ENCODE data around the gene IQCC.
A peak's percentile ranks its signal among the peaks of the same experiment; 100 is the strongest.

Gene IQCC

DNA sequence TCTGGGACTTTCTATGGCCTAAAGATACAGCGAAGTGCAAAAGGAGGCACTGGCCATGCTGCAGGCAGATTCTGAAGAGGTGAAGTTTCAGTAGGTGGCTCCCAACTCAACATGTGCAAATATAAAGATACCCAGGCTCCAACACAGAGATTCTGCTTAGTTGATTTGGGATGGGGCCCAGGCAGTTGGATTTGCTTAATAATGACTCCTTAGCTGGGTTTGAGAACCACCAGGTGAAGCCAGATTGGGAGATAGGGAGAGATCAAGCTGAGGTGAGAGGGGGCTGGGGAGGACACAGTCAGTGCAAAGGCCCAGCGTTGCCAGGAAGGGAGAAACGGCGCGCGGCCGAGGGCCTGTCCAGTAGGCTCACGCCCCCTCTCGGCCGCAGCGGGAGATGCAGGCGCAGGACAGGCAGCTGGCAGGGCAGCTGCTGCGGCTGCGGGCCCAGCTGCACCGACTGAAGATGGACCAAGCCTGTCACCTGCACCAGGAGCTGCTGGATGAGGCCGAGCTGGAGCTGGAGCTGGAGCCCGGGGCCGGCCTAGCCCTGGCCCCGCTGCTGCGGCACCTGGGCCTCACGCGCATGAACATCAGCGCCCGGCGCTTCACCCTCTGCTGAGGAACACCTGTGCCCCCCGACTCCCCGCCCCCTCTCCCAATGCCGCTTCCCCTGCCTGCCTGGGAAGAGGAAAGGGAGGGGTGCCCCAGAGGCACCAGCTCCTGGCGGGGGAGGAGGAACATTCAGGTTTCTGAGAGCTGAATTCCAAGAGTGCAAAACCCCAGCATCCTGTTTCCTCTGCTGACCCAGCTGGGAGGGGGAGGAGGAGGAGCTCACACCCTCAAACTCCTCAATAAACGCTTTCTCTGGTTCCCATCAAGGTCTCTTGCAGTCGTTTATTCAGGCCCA is 42.8 kb downstream of the IQCC start (continued):
- TF ChIP-seq, protein P1, sequence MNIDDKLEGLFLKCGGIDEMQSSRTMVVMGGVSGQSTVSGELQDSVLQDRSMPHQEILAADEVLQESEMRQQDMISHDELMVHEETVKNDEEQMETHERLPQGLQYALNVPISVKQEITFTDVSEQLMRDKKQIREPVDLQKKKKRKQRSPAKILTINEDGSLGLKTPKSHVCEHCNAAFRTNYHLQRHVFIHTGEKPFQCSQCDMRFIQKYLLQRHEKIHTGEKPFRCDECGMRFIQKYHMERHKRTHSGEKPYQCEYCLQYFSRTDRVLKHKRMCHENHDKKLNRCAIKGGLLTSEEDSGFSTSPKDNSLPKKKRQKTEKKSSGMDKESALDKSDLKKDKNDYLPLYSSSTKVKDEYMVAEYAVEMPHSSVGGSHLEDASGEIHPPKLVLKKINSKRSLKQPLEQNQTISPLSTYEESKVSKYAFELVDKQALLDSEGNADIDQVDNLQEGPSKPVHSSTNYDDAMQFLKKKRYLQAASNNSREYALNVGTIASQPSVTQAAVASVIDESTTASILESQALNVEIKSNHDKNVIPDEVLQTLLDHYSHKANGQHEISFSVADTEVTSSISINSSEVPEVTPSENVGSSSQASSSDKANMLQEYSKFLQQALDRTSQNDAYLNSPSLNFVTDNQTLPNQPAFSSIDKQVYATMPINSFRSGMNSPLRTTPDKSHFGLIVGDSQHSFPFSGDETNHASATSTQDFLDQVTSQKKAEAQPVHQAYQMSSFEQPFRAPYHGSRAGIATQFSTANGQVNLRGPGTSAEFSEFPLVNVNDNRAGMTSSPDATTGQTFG (tag by site-specific recombination; IDR thresholded peaks at IDR 0.05; ENCODE audit: borderline replicate concordance): no peak
- TF ChIP-seq ZNF366 (tag by site-specific recombination; conservative IDR thresholded peaks at IDR 0.05) (no peak), ZNF292 (tag by site-specific recombination; IDR thresholded peaks at IDR 0.05; ENCODE audit: borderline replicate concordance, low read depth) (no peak), KLF7 (tag by site-specific recombination; IDR thresholded peaks at IDR 0.05; ENCODE audit: borderline replicate concordance) (no peak), ZNF560 (tag by site-specific recombination; IDR thresholded peaks at IDR 0.05; ENCODE audit: borderline replicate concordance) (no peak), ZNF785 (tag by site-specific recombination; IDR thresholded peaks at IDR 0.05) (no peak), ZNF10 (tag by site-specific recombination; IDR thresholded peaks at IDR 0.05) (peak; percentile 51; the same call in 1 of the 2 replicates), ZBTB48 (tag by site-specific recombination; IDR thresholded peaks at IDR 0.05) (peak; percentile 41; the same call in 1 of the 2 replicates), ZBTB17 (tag by site-specific recombination; IDR thresholded peaks at IDR 0.05) (peak; percentile 86), SCRT2 (tag by site-specific recombination; IDR thresholded peaks at IDR 0.05) (peak; percentile 59; the same call in 1 of the 2 replicates), HOXC10 (CRISPR knock-in tag; IDR thresholded peaks at IDR 0.05) (no peak), ZBTB20 (tag by site-specific recombination; IDR thresholded peaks at IDR 0.05) (no peak; the same call in 1 of the 2 replicates), MEIS1 (CRISPR knock-in tag; IDR thresholded peaks at IDR 0.05; ENCODE audit: borderline replicate concordance) (no peak), EGR2 (tag by site-specific recombination; IDR thresholded peaks at IDR 0.05; ENCODE audit: low read depth) (no peak), ZNF394 (tag by site-specific recombination; IDR thresholded peaks at IDR 0.05; ENCODE audit: borderline replicate concordance) (peak; percentile 62; the same call in 1 of the 2 replicates)
- TF ChIP-seq, protein P2, sequence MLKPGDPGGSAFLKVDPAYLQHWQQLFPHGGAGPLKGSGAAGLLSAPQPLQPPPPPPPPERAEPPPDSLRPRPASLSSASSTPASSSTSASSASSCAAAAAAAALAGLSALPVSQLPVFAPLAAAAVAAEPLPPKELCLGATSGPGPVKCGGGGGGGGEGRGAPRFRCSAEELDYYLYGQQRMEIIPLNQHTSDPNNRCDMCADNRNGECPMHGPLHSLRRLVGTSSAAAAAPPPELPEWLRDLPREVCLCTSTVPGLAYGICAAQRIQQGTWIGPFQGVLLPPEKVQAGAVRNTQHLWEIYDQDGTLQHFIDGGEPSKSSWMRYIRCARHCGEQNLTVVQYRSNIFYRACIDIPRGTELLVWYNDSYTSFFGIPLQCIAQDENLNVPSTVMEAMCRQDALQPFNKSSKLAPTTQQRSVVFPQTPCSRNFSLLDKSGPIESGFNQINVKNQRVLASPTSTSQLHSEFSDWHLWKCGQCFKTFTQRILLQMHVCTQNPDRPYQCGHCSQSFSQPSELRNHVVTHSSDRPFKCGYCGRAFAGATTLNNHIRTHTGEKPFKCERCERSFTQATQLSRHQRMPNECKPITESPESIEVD (tag by site-specific recombination; IDR thresholded peaks at IDR 0.05): no peak
- TF ChIP-seq, protein P3, sequence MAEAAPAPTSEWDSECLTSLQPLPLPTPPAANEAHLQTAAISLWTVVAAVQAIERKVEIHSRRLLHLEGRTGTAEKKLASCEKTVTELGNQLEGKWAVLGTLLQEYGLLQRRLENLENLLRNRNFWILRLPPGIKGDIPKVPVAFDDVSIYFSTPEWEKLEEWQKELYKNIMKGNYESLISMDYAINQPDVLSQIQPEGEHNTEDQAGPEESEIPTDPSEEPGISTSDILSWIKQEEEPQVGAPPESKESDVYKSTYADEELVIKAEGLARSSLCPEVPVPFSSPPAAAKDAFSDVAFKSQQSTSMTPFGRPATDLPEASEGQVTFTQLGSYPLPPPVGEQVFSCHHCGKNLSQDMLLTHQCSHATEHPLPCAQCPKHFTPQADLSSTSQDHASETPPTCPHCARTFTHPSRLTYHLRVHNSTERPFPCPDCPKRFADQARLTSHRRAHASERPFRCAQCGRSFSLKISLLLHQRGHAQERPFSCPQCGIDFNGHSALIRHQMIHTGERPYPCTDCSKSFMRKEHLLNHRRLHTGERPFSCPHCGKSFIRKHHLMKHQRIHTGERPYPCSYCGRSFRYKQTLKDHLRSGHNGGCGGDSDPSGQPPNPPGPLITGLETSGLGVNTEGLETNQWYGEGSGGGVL (tag by site-specific recombination; IDR thresholded peaks at IDR 0.05): no peak
- TF ChIP-seq, protein P4, sequence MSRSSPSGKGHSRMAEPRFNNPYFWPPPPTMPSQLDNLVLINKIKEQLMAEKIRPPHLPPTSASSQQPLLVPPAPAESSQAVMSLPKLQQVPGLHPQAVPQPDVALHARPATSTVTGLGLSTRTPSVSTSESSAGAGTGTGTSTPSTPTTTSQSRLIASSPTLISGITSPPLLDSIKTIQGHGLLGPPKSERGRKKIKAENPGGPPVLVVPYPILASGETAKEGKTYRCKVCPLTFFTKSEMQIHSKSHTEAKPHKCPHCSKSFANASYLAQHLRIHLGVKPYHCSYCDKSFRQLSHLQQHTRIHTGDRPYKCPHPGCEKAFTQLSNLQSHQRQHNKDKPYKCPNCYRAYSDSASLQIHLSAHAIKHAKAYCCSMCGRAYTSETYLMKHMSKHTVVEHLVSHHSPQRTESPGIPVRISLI (tag by site-specific recombination; IDR thresholded peaks at IDR 0.05): no peak
- TF ChIP-seq, protein P5, sequence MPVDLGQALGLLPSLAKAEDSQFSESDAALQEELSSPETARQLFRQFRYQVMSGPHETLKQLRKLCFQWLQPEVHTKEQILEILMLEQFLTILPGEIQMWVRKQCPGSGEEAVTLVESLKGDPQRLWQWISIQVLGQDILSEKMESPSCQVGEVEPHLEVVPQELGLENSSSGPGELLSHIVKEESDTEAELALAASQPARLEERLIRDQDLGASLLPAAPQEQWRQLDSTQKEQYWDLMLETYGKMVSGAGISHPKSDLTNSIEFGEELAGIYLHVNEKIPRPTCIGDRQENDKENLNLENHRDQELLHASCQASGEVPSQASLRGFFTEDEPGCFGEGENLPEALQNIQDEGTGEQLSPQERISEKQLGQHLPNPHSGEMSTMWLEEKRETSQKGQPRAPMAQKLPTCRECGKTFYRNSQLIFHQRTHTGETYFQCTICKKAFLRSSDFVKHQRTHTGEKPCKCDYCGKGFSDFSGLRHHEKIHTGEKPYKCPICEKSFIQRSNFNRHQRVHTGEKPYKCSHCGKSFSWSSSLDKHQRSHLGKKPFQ (tag by site-specific recombination; IDR thresholded peaks at IDR 0.05): no peak
- TF ChIP-seq, protein P6, sequence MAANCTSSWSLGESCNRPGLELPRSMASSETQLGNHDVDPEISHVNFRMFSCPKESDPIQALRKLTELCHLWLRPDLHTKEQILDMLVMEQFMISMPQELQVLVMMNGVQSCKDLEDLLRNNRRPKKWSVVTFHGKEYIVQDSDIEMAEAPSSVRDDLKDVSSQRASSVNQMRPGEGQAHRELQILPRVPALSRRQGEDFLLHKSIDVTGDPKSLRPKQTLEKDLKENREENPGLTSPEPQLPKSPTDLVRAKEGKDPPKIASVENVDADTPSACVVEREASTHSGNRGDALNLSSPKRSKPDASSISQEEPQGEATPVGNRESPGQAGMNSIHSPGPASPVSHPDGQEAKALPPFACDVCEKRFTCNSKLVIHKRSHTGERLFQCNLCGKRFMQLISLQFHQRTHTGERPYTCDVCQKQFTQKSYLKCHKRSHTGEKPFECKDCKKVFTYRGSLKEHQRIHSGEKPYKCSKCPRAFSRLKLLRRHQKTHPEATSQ (tag by site-specific recombination; IDR thresholded peaks at IDR 0.05): peak; percentile 74; the same call in 1 of the 2 replicates
- TF ChIP-seq, protein P7, sequence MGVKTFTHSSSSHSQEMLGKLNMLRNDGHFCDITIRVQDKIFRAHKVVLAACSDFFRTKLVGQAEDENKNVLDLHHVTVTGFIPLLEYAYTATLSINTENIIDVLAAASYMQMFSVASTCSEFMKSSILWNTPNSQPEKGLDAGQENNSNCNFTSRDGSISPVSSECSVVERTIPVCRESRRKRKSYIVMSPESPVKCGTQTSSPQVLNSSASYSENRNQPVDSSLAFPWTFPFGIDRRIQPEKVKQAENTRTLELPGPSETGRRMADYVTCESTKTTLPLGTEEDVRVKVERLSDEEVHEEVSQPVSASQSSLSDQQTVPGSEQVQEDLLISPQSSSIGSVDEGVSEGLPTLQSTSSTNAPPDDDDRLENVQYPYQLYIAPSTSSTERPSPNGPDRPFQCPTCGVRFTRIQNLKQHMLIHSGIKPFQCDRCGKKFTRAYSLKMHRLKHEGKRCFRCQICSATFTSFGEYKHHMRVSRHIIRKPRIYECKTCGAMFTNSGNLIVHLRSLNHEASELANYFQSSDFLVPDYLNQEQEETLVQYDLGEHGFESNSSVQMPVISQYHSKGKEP (tag by site-specific recombination; IDR thresholded peaks at IDR 0.05): peak; percentile 92
- TF ChIP-seq, protein P8, sequence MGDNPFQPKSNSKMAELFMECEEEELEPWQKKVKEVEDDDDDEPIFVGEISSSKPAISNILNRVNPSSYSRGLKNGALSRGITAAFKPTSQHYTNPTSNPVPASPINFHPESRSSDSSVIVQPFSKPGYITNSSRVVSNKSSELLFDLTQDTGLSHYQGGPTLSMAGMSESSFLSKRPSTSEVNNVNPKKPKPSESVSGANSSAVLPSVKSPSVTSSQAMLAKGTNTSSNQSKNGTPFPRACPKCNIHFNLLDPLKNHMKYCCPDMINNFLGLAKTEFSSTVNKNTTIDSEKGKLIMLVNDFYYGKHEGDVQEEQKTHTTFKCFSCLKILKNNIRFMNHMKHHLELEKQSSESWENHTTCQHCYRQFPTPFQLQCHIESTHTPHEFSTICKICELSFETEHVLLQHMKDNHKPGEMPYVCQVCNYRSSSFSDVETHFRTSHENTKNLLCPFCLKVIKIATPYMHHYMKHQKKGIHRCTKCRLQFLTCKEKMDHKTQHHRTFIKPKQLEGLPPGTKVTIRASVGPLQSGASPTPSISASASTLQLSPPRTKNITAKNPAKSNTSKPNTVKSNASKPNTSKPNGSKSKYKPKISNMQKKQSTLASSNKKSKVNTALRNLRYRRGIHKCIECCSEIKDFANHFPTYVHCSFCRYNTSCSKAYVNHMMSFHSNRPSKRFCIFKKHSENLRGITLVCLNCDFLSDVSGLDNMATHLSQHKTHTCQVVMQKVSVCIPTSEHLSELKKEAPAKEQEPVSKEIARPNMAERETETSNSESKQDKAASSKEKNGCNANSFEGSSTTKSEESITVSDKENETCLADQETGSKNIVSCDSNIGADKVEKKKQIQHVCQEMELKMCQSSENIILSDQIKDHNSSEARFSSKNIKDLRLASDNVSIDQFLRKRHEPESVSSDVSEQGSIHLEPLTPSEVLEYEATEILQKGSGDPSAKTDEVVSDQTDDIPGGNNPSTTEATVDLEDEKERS (tag by site-specific recombination; IDR thresholded peaks at IDR 0.05): 0 out of 2 replicates have a peak, but pooled peaks have one; percentile 13
